Measurements from ENCODE around the gene GNPTAB. TPM values are rescaled to one million over a fixed set of nuclear protein-coding genes. Genes with fewer than 3 reads are reported as not detected.

Gene GNPTAB
- total RNA-seq, 1 experiment from 2014 or later, result 14.8 TPM

- no TSS peak for BruUV-seq (replicated peaks)
- Mint-ChIP-seq H3K36me3 (ENCODE audit: insufficient read depth, unreplicated experiment) (peaks cover 6% of the 10 kb centered on the region), H3K27me3 (ENCODE audit: insufficient read depth, unreplicated experiment) (no peaks in the 10 kb centered on the region), H3K4me3 (ENCODE audit: unreplicated experiment) (no peak overlapping the region), H3K4me1 (ENCODE audit: insufficient read depth, unreplicated experiment) (peaks cover 10% of the 10 kb centered on the region), H3K9me3 (ENCODE audit: unreplicated experiment) (no peaks in the 10 kb centered on the region), H3K27ac (ENCODE audit: low read depth, unreplicated experiment) (no peak overlapping the region)
- intact Hi-C loops (cut with micrococcal nuclease), result no loop called here
- TF ChIP-seq CTCF (IDR thresholded peaks at IDR 0.05; ENCODE audit: unreplicated experiment), result no peak
- DNase-seq (ENCODE audit: unreplicated experiment), result no peak
- POLR2A ChIA-PET, result no interaction called here
- CTCF ChIA-PET, result interaction anchor here (0.7 kb wide), 1 partner anchor 133 kb away, joined by 3 read pairs; no protein-coding TSS in a partner anchor
These were observed 117.6 kb downstream of the GNPTAB start for GRCh38 chr12:101713059-101713682.

GRCh38 chr12:101710288-101710687, 120.5 kb downstream of the GNPTAB start:
- no peak for TF ChIP-seq CTCF (IDR thresholded peaks at IDR 0.05; ENCODE audit: unreplicated experiment)
- H3K27ac Mint-ChIP-seq (ENCODE audit: low read depth, unreplicated experiment), result no peak overlapping the region
- ChIA-PET CTCF (no interaction called here), POLR2A (interaction anchor here (0.6 kb wide), 1 partner anchor 310 kb away, joined by 4 read pairs; no protein-coding TSS in a partner anchor)
- BruUV-seq (replicated peaks), result no TSS peak
- DNase-seq (ENCODE audit: unreplicated experiment), result no peak
- H3K27me3 Mint-ChIP-seq (ENCODE audit: insufficient read depth, unreplicated experiment), result no peaks in the 10 kb centered on the region
- intact Hi-C loops (cut with micrococcal nuclease), result no loop called here
- H3K36me3 Mint-ChIP-seq (ENCODE audit: insufficient read depth, unreplicated experiment), result no peaks in the 10 kb centered on the region
- H3K4me1 Mint-ChIP-seq (ENCODE audit: insufficient read depth, unreplicated experiment), result peaks cover 15% of the 10 kb centered on the region
- H3K9me3 Mint-ChIP-seq (ENCODE audit: unreplicated experiment), result no peaks in the 10 kb centered on the region
- no peak overlapping the region for H3K4me3 Mint-ChIP-seq (ENCODE audit: unreplicated experiment)

GRCh38 chr12:101707131-101707782, 123.5 kb downstream of the GNPTAB start:
- Mint-ChIP-seq H3K36me3 (ENCODE audit: insufficient read depth, unreplicated experiment) (peaks cover 1% of the 10 kb centered on the region), H3K27me3 (ENCODE audit: insufficient read depth, unreplicated experiment) (no peaks in the 10 kb centered on the region), H3K9me3 (ENCODE audit: unreplicated experiment) (no peaks in the 10 kb centered on the region), H3K4me1 (ENCODE audit: insufficient read depth, unreplicated experiment) (peaks cover 18% of the 10 kb centered on the region), H3K4me3 (ENCODE audit: unreplicated experiment) (no peak overlapping the region), H3K27ac (ENCODE audit: low read depth, unreplicated experiment) (peak overlapping the region; percentile 25)
- no peak for DNase-seq (ENCODE audit: unreplicated experiment)
- ChIA-PET CTCF (no interaction called here), POLR2A (interaction anchor here (0.7 to 2.1 kb wide), 2 partner anchors 9 to 29 kb away, joined by 3 to 7 read pairs; no protein-coding TSS in a partner anchor)
- intact Hi-C loops (cut with micrococcal nuclease), result no loop called here
- BruUV-seq (replicated peaks), result no TSS peak
- TF ChIP-seq CTCF (IDR thresholded peaks at IDR 0.05; ENCODE audit: unreplicated experiment), result no peak

- intact Hi-C loops (cut with micrococcal nuclease), result no loop called here
- ChIA-PET POLR2A (interaction anchor here (2.1 kb wide), 1 partner anchor 8 kb away, joined by 7 read pairs; no protein-coding TSS in a partner anchor), CTCF (interaction anchor here (0.6 to 1.0 kb wide), 4 partner anchors 9 to 133 kb away, joined by 3 to 4 read pairs (median 3); partner anchors contain the start of gene CHPT1)
- no peak overlapping the region for H3K27ac Mint-ChIP-seq (ENCODE audit: low read depth, unreplicated experiment)
- no TSS peak for BruUV-seq (replicated peaks)
- H3K27me3 Mint-ChIP-seq (ENCODE audit: insufficient read depth, unreplicated experiment), result no peaks in the 10 kb centered on the region
- peaks cover 6% of the 10 kb centered on the region for H3K36me3 Mint-ChIP-seq (ENCODE audit: insufficient read depth, unreplicated experiment)
- H3K4me3 Mint-ChIP-seq (ENCODE audit: unreplicated experiment), result no peak overlapping the region
- DNase-seq (ENCODE audit: unreplicated experiment), result no peak
- TF ChIP-seq CTCF (IDR thresholded peaks at IDR 0.05; ENCODE audit: unreplicated experiment), result no peak
- no peaks in the 10 kb centered on the region for H3K9me3 Mint-ChIP-seq (ENCODE audit: unreplicated experiment)
- peaks cover 25% of the 10 kb centered on the region for H3K4me1 Mint-ChIP-seq (ENCODE audit: insufficient read depth, unreplicated experiment)
These were observed 124.4 kb downstream of the GNPTAB start for GRCh38 chr12:101706403-101706802.
